Right lobe of liver (tissue), 6 donors: Measurements from ENCODE around the gene ALKBH7. TPM values are rescaled to one million over a fixed set of nuclear protein-coding genes. Genes with fewer than 3 reads are reported as not detected.

ENCODE experiments used
- ATAC-seq, 4 donors: fragments of 200-7000 bp; cut with Tn5 transposase; one replicate each; pipeline ENCODE4 v1.9.1; 2020; ENCODE audit warnings: mild to moderate bottlenecking in 4 of 4, moderate library complexity in 4 of 4
- DNase-seq, 3 donors: peaks; one replicate each; pipeline ENCODE4 v3.0.0-alpha.2; 2020
- H3K27ac ChIP-seq, 3 donors: fragments of 200-600 bp; one replicate each; pipeline ENCODE4 v1.8.0; 2022
- H3K27me3 ChIP-seq, 2 donors: fragments of 200-600 bp; one replicate each; pipeline ENCODE4 v1.8.0; 2022
- H3K36me3 ChIP-seq, 4 donors: fragments of 200-600 bp; sonication (generic) in 1 of 4; one replicate each; pipeline versions ENCODE4 v1.5.1 to v1.8.0; 2017 to 2022; ENCODE audit warnings: control low read depth in 1 of 4
- H3K4me1 ChIP-seq, 4 donors: fragments of 200-600 bp; sonication (generic) in 1 of 4; one replicate each; pipeline versions ENCODE4 v1.5.1 to v1.8.0; 2017 to 2022; ENCODE audit warnings: control low read depth in 1 of 4
- H3K4me3 ChIP-seq, 3 donors: fragments of 200-600 bp; one replicate each; pipeline ENCODE4 v1.8.0; 2022
- H3K9me3 ChIP-seq, 4 donors: fragments of 200-600 bp; sonication (generic) in 1 of 4; one replicate each; pipeline versions ENCODE4 v1.5.1 to v1.8.0; 2017 to 2022; ENCODE audit warnings: control low read depth in 1 of 4
- POLR2A ChIP-seq: fragments of 450-650 bp; IDR thresholded peaks from one replicate; pipeline ENCODE4 v1.6.1; 2017; ENCODE audit warnings: antibody characterized with exemption, mild to moderate bottlenecking
- WGBS: methylation state at CpG from one replicate; pipeline ENCODE4 v1.1.6; 2018; ENCODE audit warnings: low coverage, low lambda C conversion rate; ENCODE audit not compliant: insufficient coverage; ENCODE audit errors: missing lambda C conversion rate; 5-methylcytosine and 5-hydroxymethylcytosine counted together
- intact Hi-C, 2 donors: fragments of 100-400 bp; cut with DNase I; formaldehyde crosslinking; loops; one replicate each; pipeline versions ENCODE4 v1.11.2 to v1.14.1; 2022
- total RNA-seq, 6 experiments: library from RNA; depleted of rRNA in 2 of 6; stranded (reverse); fragments of >200 nt in 2 of 6; fragmentation: NEBNext Ultra II Directional in 3 of 6; extraction: Animal tissue kit (Norgen Biotek cat#: 25700) in 3 of 6; gene quantifications; one replicate each; pipeline versions ENCODE4 v1.1.0 to v1.2.4, GENCODE V29; 2016 to 2023
- TF ChIP-seq, protein P1 (sequence below), 4 donors: fragments of 200-600 bp in 3 of 4; fragments of 450-650 bp in 1 of 4; IDR thresholded peaks; one replicate each; pipeline versions ENCODE4 v1.5.1 to v1.8.0; 2016 to 2022; ENCODE audit warnings: antibody characterized with exemption in 4 of 4, mild to moderate bottlenecking in 2 of 4
- donor health status: DM: no; HTN: yes; CAD: no.
- donor health status: DM: no; HTN: no; CAD: no.
- donor health status: DM: no; HTN: no; CAD: no.
- donor health status: DM: no; HTN: yes; CAD: no.
- donor health status: DM: no; HTN: yes; CAD: no.

The ALKBH7 gene
- total RNA-seq, 6 experiments from 2014 or later, result 60.7 to 78.4 (median 72.2) TPM

DNA sequence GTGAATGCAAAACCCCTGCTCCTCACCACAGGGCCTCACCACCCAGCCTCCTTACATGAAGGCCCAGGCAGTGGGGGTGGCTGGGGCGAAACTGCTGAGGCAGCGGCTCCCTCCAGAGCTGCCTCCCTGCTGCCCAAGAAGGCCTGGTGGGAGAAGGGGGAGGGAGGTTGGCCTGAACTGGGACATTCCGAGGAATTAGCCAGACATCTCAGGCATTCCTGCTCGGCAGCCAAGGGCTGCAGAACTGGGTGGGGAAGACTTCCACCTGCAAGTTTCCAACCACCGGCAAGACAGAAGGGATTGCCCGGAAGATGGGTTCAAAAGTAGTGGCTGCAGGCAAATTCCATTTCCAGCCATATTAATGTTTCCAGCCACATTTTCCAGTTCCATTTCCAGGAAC is 5.4 kb downstream of the ALKBH7 start:
- ATAC-seq (no peak), DNase-seq (no peak)
- H3K9me3 ChIP-seq, result no peaks in the 10 kb centered on the region
- no peak for TF ChIP-seq POLR2A
- TF ChIP-seq, protein P1, sequence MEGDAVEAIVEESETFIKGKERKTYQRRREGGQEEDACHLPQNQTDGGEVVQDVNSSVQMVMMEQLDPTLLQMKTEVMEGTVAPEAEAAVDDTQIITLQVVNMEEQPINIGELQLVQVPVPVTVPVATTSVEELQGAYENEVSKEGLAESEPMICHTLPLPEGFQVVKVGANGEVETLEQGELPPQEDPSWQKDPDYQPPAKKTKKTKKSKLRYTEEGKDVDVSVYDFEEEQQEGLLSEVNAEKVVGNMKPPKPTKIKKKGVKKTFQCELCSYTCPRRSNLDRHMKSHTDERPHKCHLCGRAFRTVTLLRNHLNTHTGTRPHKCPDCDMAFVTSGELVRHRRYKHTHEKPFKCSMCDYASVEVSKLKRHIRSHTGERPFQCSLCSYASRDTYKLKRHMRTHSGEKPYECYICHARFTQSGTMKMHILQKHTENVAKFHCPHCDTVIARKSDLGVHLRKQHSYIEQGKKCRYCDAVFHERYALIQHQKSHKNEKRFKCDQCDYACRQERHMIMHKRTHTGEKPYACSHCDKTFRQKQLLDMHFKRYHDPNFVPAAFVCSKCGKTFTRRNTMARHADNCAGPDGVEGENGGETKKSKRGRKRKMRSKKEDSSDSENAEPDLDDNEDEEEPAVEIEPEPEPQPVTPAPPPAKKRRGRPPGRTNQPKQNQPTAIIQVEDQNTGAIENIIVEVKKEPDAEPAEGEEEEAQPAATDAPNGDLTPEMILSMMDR (IDR thresholded peaks at IDR 0.05), result no peak
- peaks cover 0 to 48% (median 22%) of the 10 kb centered on the region in 4 donors for H3K36me3 ChIP-seq
- H3K4me1 ChIP-seq, result no peaks in the 10 kb centered on the region
- intact Hi-C loops, result no loop called here
- no peak overlapping the region for H3K4me3 ChIP-seq
- H3K27ac ChIP-seq, result no peak overlapping the region
- WGBS, result 72% methylated on average over 4 of the region's 6 CpGs
- no peaks in the 10 kb centered on the region for H3K27me3 ChIP-seq

DNA sequence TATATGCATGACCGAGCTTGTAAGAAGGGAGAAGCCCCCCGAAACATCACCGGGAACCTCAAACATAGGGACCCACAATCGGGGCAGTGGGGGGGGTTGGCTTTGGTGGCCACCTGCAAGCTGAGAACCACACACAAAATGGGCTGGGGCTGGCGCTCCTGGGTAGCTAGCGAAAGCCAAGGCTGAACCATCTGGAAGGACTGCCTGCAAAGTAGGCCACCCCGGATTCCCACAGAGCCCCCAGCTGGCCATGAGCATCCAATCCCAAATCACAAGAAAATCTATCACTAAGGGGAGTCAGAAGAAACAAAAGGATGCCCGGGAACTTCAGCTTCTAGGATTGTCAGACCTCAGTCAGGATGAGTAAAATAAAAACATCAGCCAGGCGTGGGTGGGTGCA is 5.9 kb downstream of the ALKBH7 start:
- TF ChIP-seq POLR2A, result no peak
- TF ChIP-seq, protein P1 (IDR thresholded peaks at IDR 0.05), result no peak
- no peak for ATAC-seq
- H3K4me3 ChIP-seq, result no peak overlapping the region
- intact Hi-C loops, result no loop called here
- H3K36me3 ChIP-seq, result peaks cover 0 to 52% (median 24%) of the 10 kb centered on the region in 4 donors
- DNase-seq, result no peak
- no peak overlapping the region for H3K27ac ChIP-seq
- H3K4me1 ChIP-seq, result no peaks in the 10 kb centered on the region
- WGBS, result 62% methylated on average over 2 of the region's 9 CpGs
- H3K9me3 ChIP-seq, result no peaks in the 10 kb centered on the region
- H3K27me3 ChIP-seq, result no peaks in the 10 kb centered on the region

DNA sequence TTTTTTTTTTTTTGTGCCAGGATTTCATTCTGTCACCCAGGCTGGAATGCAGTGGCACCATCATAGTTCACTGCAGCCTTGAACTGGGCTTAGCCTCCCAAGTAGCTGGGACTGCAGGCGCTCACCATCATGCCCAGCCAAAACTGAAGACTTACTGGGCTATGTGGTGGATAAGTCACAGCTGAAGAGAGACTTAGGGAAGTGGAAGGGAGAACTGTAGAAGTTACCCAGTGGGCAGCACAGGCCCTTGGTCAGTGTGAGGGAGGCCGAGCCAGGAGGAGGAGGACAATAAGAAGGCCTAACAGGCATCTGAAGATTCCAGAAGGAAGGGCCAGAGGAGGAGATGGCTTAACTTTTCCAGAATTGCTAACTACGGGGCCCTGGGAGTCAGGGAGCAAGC is 7.2 kb downstream of the ALKBH7 start:
- intact Hi-C loops, result no loop called here
- Histone ChIP-seq H3K27me3 (no peaks in the 10 kb centered on the region), H3K4me1 (no peaks in the 10 kb centered on the region), H3K4me3 (no peak overlapping the region), H3K36me3 (peaks cover 0 to 53% (median 27%) of the 10 kb centered on the region in 4 donors), H3K27ac (no peak overlapping the region), H3K9me3 (no peaks in the 10 kb centered on the region)
- TF ChIP-seq, protein P1 (IDR thresholded peaks at IDR 0.05), result no peak
- no peak for TF ChIP-seq POLR2A
- WGBS, result 100% methylated on average over 1 of the region's 3 CpGs
- no peak for DNase-seq
- ATAC-seq, result no peak

DNA sequence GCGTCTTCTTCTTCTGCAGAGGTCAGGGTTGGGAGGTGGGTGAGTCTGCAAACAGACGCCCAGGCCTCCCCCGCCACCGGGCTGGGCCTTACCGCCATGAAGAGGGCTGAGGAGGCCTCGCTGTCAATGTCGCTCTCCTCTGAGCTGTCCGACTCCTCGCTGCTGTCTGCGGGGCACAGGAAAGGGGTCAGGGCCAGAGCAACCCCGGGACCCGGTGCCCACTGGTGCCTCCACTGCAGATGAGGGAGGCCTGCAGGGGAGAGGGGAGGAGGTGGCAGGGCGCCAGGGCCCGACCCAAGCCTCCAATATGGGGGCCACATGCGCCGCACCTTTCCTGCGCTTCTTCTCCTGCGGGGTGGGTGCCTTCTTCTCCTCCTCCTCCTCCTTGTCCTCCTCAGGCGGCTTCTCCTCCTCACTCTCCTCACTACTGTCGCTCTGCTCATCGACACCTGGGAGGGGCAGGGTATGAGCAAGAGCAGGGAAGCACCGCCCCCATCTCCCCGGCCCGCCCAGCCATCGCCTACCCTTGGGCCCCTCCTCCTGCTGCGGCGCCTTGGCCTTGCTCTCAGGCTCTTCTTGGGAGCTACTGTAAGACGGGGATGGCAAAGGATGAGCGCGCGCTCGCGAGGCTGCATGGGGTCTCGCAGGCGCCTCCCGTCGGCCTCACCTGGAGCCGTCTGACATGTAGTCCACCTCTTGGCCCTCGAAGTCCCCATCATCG is 8.6 kb downstream of the ALKBH7 start:
- Histone ChIP-seq H3K9me3 (no peaks in the 10 kb centered on the region), H3K4me3 (no peak overlapping the region), H3K27ac (no peak overlapping the region), H3K4me1 (no peaks in the 10 kb centered on the region), H3K36me3 (peaks cover 0 to 57% (median 28%) of the 10 kb centered on the region in 4 donors), H3K27me3 (no peaks in the 10 kb centered on the region)
- TF ChIP-seq POLR2A, result no peak
- TF ChIP-seq, protein P1 (IDR thresholded peaks at IDR 0.05), result no peak
- 98% methylated on average over 15 of the region's 40 CpGs for WGBS
- intact Hi-C loops, result no loop called here
- DNase-seq (no peak), ATAC-seq (peak in 1 of 4 donors; percentile 17)
